ENCODE measurements around the gene COL18A1.

The COL18A1 gene

DNA sequence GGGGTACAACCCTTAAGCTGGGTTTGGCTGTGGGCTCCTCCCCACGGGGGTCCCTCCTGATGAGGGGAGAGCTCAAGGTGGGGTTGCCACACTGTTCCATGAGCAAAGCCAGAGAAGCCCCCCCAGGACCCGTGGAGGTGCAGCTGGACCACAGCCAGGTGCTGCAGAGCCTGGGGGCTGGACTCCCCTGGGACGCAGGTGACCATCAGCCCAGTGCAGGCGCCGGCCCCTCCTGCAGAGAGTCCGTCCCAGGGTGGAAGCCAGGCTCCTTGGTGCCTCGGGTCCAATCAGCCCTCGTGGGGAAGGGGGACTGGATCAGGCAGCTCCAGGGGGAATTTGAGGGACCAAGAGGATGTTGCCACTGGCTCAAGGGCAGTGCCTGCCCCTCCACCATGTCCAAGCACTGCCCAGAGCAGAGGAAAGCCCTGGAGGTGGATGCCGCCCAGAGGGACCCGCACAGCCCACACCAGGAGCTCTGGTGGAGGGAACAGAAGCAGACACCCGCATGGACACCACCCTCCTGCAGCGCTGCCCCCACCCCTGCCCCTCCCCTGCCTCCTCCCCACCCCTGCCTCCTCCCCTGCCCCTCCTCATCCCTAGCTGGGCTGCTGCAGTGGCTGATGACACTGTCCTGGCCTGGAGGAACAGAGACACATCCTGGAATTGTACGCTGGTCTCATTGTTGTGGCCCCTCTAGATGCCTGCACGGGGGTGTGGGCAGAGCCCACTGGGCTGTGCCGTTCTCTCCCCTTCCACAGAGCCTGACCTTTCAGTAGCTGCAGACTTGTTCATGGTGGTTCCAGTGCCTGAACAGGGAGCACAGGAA, 30.8 kb upstream of the COL18A1 start:
- TF ChIP-seq, protein P1, sequence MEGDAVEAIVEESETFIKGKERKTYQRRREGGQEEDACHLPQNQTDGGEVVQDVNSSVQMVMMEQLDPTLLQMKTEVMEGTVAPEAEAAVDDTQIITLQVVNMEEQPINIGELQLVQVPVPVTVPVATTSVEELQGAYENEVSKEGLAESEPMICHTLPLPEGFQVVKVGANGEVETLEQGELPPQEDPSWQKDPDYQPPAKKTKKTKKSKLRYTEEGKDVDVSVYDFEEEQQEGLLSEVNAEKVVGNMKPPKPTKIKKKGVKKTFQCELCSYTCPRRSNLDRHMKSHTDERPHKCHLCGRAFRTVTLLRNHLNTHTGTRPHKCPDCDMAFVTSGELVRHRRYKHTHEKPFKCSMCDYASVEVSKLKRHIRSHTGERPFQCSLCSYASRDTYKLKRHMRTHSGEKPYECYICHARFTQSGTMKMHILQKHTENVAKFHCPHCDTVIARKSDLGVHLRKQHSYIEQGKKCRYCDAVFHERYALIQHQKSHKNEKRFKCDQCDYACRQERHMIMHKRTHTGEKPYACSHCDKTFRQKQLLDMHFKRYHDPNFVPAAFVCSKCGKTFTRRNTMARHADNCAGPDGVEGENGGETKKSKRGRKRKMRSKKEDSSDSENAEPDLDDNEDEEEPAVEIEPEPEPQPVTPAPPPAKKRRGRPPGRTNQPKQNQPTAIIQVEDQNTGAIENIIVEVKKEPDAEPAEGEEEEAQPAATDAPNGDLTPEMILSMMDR (IDR thresholded peaks at IDR 0.05; ENCODE audit: insufficient read depth, low read length, missing control alignments) = no peak
- POLR2A ChIA-PET = no interaction called here
- no peak for DNase-seq (ENCODE audit: low read depth, low spot score)
- H3K4me3 ChIP-seq (ENCODE audit: low read depth, low read length) = no peak overlapping the region
- CTCF ChIA-PET = no interaction called here

- CTCF ChIA-PET = no interaction called here
- POLR2A ChIA-PET = no interaction called here
- no peak for DNase-seq (ENCODE audit: low read depth, low spot score)
- no peak overlapping the region for H3K4me3 ChIP-seq (ENCODE audit: low read depth, low read length)
- TF ChIP-seq, protein P1 (IDR thresholded peaks at IDR 0.05; ENCODE audit: insufficient read depth, low read length, missing control alignments) = no peak
Observed at GRCh38 chr21:45374826-45375455, 30.0 kb upstream of the COL18A1 start.

GRCh38 chr21:45376459-45377324, 28.3 kb upstream of the COL18A1 start:
- ChIA-PET CTCF (interaction anchor here (1.0 kb wide), 1 partner anchor 10 kb away, joined by 4 read pairs; no protein-coding TSS in a partner anchor), POLR2A (no interaction called here)
- H3K4me3 ChIP-seq (ENCODE audit: low read depth, low read length) = no peak overlapping the region
- TF ChIP-seq, protein P1 (IDR thresholded peaks at IDR 0.05; ENCODE audit: insufficient read depth, low read length, missing control alignments) = no peak
- DNase-seq (ENCODE audit: low read depth, low spot score) = no peak

DNA sequence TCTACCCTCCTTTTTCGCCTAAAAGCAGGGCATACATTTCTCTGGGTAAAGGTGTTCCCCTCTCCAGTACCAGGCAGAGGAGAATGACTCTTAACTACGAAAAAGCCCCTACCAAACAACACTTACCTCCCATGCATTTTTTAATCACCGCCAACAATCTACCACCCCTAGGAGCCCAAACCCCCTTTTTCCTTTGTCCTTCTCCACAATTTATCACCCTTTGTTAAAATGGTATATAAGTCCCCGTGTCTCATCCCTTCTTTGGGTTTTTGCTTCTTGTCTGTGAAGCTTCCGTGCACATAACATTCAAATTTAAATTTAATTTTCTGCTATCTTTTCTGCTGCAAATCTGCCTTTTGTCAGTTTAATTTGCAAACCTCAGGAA, 27.6 kb upstream of the COL18A1 start:
- DNase-seq (ENCODE audit: low read depth, low spot score) = no peak
- ChIA-PET POLR2A (no interaction called here), CTCF (interaction anchor here (1.0 kb wide), 1 partner anchor 9 kb away, joined by 4 read pairs; no protein-coding TSS in a partner anchor)
- TF ChIP-seq, protein P1 (IDR thresholded peaks at IDR 0.05; ENCODE audit: insufficient read depth, low read length, missing control alignments) = no peak
- no peak overlapping the region for H3K4me3 ChIP-seq (ENCODE audit: low read depth, low read length)

- POLR2A ChIA-PET = no interaction called here
- CTCF ChIA-PET = no interaction called here
- TF ChIP-seq, protein P1 (IDR thresholded peaks at IDR 0.05; ENCODE audit: insufficient read depth, low read length, missing control alignments) = no peak
- DNase-seq (ENCODE audit: low read depth, low spot score) = no peak
- H3K4me3 ChIP-seq (ENCODE audit: low read depth, low read length) = no peak overlapping the region
Observed at GRCh38 chr21:45377866-45378257, 27.1 kb upstream of the COL18A1 start.

All from AG04449 (cell line).